Measurements from ENCODE around the gene REEP3. TPM values are rescaled to one million over a fixed set of nuclear protein-coding genes. Genes with fewer than 3 reads are reported as not detected.
"Not testable (repeated sequence)": the region's sequence is repeated elsewhere in the genome, so short reads cannot be mapped to it uniquely, and the experiment has no call there.

REEP3 gene
- total RNA-seq, 1 experiment from 2014 or later, result 51.8 TPM

GRCh38 chr10:63487990-63488389 lies 33.2 kb upstream of the REEP3 start:
- POLR2A ChIA-PET, result interaction anchor here (1.9 kb wide), 1 partner anchor 16 kb away, joined by 6 read pairs; no protein-coding TSS in a partner anchor
- H3K36me3 Mint-ChIP-seq (ENCODE audit: insufficient read depth, unreplicated experiment), result peaks cover 7% of the 10 kb centered on the region
- no peak for TF ChIP-seq CTCF (IDR thresholded peaks at IDR 0.05; ENCODE audit: unreplicated experiment)
- H3K27ac Mint-ChIP-seq (ENCODE audit: low read depth, unreplicated experiment), result no peak overlapping the region
- intact Hi-C loops (cut with micrococcal nuclease), result no loop called here
- CTCF ChIA-PET, result interaction anchor here (0.6 to 1.2 kb wide), 4 partner anchors 8 to 246 kb away, joined by 3 to 4 read pairs (median 3); no protein-coding TSS in a partner anchor
- H3K27me3 Mint-ChIP-seq (ENCODE audit: insufficient read depth, unreplicated experiment), result no peaks in the 10 kb centered on the region
- H3K4me3 Mint-ChIP-seq (ENCODE audit: unreplicated experiment), result no peak overlapping the region
- DNase-seq (ENCODE audit: unreplicated experiment), result no peak
- peaks cover 15% of the 10 kb centered on the region for H3K4me1 Mint-ChIP-seq (ENCODE audit: insufficient read depth, unreplicated experiment)
- BruUV-seq (replicated peaks), result no TSS peak
- H3K9me3 Mint-ChIP-seq (ENCODE audit: unreplicated experiment), result no peaks in the 10 kb centered on the region

- Mint-ChIP-seq H3K4me3 (ENCODE audit: unreplicated experiment) (no peak overlapping the region), H3K9me3 (ENCODE audit: unreplicated experiment) (no peaks in the 10 kb centered on the region), H3K4me1 (ENCODE audit: insufficient read depth, unreplicated experiment) (peaks cover 9% of the 10 kb centered on the region), H3K36me3 (ENCODE audit: insufficient read depth, unreplicated experiment) (peaks cover 7% of the 10 kb centered on the region), H3K27me3 (ENCODE audit: insufficient read depth, unreplicated experiment) (no peaks in the 10 kb centered on the region), H3K27ac (ENCODE audit: low read depth, unreplicated experiment) (no peak overlapping the region)
- TF ChIP-seq CTCF (IDR thresholded peaks at IDR 0.05; ENCODE audit: unreplicated experiment), result no peak
- ChIA-PET CTCF (interaction anchor here (0.5 to 1.2 kb wide), 4 partner anchors 14 to 373 kb away, joined by 3 to 6 read pairs (median 3); no protein-coding TSS in a partner anchor), POLR2A (interaction anchor here (1.0 to 7.0 kb wide), 7 partner anchors 8 to 31 kb away, joined by 3 to 89 read pairs (median 6); partner anchors contain the start of genes JMJD1C and REEP3)
- intact Hi-C loops (cut with micrococcal nuclease), result no loop called here
- BruUV-seq (replicated peaks), result no TSS peak
- DNase-seq (ENCODE audit: unreplicated experiment), result no peak
Observed at GRCh38 chr10:63489838-63490237, 31.4 kb upstream of the REEP3 start.

GRCh38 chr10:63491588-63492316 lies 29.4 kb upstream of the REEP3 start:
- ChIA-PET POLR2A (interaction anchor here (0.6 to 7.0 kb wide), 17 partner anchors 9 to 275 kb away, joined by 3 to 89 read pairs (median 6); partner anchors contain the start of genes JMJD1C and REEP3), CTCF (interaction anchor here (0.9 to 1.9 kb wide), 3 partner anchors 12 to 137 kb away, joined by 3 to 7 read pairs (median 3); no protein-coding TSS in a partner anchor)
- intact Hi-C loops (cut with micrococcal nuclease), result no loop called here
- H3K36me3 Mint-ChIP-seq (ENCODE audit: insufficient read depth, unreplicated experiment), result peaks cover 7% of the 10 kb centered on the region
- no peak for TF ChIP-seq CTCF (IDR thresholded peaks at IDR 0.05; ENCODE audit: unreplicated experiment)
- DNase-seq (ENCODE audit: unreplicated experiment), result peak; percentile 91
- H3K27ac Mint-ChIP-seq (ENCODE audit: low read depth, unreplicated experiment), result peak overlapping the region; percentile 72
- H3K27me3 Mint-ChIP-seq (ENCODE audit: insufficient read depth, unreplicated experiment), result no peaks in the 10 kb centered on the region
- no TSS peak for BruUV-seq (replicated peaks)
- H3K4me1 Mint-ChIP-seq (ENCODE audit: insufficient read depth, unreplicated experiment), result peaks cover 17% of the 10 kb centered on the region
- peak overlapping the region; percentile 38 for H3K4me3 Mint-ChIP-seq (ENCODE audit: unreplicated experiment)
- H3K9me3 Mint-ChIP-seq (ENCODE audit: unreplicated experiment), result no peaks in the 10 kb centered on the region

GRCh38 chr10:63492317-63492690 lies 28.9 kb upstream of the REEP3 start:
- intact Hi-C loops (cut with micrococcal nuclease); BruUV-seq (replicated peaks); H3K9me3 Mint-ChIP-seq (ENCODE audit: unreplicated experiment); H3K36me3 Mint-ChIP-seq (ENCODE audit: insufficient read depth, unreplicated experiment); H3K27me3 Mint-ChIP-seq (ENCODE audit: insufficient read depth, unreplicated experiment): not testable (repeated sequence)
- DNase-seq (ENCODE audit: unreplicated experiment), result peak; percentile 62
- ChIA-PET POLR2A (interaction anchor here (0.6 to 7.0 kb wide), 14 partner anchors 9 to 276 kb away, joined by 3 to 89 read pairs (median 8); partner anchors contain the start of genes JMJD1C and REEP3), CTCF (interaction anchor here (0.9 to 1.9 kb wide), 3 partner anchors 11 to 137 kb away, joined by 3 to 7 read pairs (median 3); no protein-coding TSS in a partner anchor)
- H3K4me1 Mint-ChIP-seq (ENCODE audit: insufficient read depth, unreplicated experiment), result peaks cover 19% of the 10 kb centered on the region
- H3K4me3 Mint-ChIP-seq (ENCODE audit: unreplicated experiment), result peak overlapping the region; percentile 38
- peak overlapping the region; percentile 72 for H3K27ac Mint-ChIP-seq (ENCODE audit: low read depth, unreplicated experiment)
